ENCODE data around the gene OAS1.

Gene OAS1

DNA sequence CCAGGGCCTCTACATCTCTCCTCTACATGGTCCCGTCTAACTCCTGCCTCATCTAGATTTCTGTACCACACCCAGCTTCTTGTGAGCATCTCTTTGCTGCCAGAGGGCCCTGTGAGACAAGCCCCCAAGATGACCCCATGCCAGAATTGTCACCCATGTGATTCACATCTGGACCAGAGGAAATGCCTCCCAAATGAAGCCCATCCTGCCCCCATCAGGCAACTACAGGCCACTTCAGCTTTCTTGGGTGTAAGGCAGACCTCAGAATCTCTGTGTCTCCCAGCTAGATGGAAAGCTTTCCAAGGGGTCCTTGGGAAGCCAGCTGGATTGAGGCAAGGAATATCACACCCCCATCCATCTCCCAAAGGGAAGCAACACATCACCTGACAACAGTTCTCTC, 22.2 kb downstream of the OAS1 start:
- TF ChIP-seq, protein P1, sequence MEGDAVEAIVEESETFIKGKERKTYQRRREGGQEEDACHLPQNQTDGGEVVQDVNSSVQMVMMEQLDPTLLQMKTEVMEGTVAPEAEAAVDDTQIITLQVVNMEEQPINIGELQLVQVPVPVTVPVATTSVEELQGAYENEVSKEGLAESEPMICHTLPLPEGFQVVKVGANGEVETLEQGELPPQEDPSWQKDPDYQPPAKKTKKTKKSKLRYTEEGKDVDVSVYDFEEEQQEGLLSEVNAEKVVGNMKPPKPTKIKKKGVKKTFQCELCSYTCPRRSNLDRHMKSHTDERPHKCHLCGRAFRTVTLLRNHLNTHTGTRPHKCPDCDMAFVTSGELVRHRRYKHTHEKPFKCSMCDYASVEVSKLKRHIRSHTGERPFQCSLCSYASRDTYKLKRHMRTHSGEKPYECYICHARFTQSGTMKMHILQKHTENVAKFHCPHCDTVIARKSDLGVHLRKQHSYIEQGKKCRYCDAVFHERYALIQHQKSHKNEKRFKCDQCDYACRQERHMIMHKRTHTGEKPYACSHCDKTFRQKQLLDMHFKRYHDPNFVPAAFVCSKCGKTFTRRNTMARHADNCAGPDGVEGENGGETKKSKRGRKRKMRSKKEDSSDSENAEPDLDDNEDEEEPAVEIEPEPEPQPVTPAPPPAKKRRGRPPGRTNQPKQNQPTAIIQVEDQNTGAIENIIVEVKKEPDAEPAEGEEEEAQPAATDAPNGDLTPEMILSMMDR (conservative IDR thresholded peaks at IDR 0.05), result no peak

DNA sequence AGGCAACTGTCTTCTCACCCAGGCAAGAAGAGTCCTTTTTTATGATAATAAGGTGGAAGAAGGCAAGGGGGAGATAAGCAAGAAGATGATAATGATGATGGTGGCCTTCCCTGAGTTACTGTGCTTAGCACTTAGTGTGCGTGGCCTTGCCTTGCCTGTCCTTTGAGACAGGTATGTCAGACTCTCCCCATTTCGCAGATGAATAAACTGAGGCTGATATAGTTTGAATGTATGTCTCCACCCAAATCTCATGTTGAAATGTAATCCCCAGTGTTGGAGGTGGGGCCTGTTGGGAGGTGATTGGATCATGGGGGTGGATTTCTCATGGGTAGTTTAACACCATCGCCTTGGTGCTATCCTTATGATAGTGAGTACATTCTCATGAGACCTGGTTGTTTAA, 23.0 kb downstream of the OAS1 start:
- TF ChIP-seq, protein P1 (conservative IDR thresholded peaks at IDR 0.05), result no peak
- no peak overlapping the region for H3K27ac ChIP-seq

More for the DNA sequence above, 22.2 kb downstream of the OAS1 start:
- no peak overlapping the region; the same call in 1 of the 2 replicates for H3K27ac ChIP-seq

DNA sequence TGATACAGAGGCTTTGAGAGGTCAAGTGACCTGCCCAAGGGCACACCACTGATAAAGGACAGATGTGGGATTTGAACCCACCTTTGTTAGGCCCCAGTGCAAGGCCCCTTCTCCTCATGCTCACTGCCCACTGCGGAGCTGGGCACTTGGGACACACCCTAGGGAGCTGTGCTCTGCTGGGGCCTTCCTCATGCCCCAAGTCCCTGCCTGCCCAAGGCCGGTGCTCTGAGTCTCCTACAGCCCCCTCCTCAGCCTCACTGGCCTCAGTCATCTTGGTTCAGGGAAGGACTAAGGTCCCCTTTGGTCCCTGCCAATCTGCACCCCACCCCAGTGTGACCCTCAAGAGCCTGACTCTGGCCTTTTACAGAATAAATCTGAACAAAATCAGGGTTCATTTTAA, 23.6 kb downstream of the OAS1 start:
- TF ChIP-seq, protein P1 (conservative IDR thresholded peaks at IDR 0.05), result no peak
- peak overlapping the region; percentile 74; the same call in 1 of the 2 replicates for H3K27ac ChIP-seq

DNA sequence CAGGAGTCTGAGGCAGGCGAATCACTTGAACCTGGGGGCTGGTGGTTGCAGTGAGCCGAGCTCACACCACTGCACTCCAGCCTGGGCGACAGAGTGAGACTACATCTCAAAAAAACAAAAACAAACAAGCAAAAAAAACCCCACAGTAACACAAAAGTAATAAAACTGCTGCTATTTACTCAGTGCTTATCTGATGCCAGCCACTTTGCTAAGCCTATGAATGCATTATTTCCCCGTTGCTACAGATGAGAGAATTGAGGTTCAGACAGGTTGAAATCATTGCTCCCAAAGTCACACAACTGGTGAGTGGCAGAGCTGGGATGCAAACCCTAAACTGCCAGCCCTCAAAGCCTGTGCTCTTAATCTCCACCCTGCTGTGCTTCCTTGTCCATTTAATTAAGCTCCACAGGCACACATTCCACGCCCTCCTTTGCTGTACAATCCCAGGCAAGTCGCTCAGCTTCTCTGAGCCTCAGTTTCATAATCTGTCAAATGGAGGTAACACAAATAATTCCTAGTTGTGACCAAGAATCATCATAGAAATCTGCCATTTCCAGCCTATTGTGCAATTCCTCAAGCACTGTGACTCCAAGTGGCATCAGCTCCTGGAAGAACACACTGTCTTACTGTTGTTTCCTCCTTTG, 25.8 kb downstream of the OAS1 start:
- TF ChIP-seq, protein P1 (conservative IDR thresholded peaks at IDR 0.05), result no peak
- peak overlapping the region; percentile 74 for H3K27ac ChIP-seq

DNA sequence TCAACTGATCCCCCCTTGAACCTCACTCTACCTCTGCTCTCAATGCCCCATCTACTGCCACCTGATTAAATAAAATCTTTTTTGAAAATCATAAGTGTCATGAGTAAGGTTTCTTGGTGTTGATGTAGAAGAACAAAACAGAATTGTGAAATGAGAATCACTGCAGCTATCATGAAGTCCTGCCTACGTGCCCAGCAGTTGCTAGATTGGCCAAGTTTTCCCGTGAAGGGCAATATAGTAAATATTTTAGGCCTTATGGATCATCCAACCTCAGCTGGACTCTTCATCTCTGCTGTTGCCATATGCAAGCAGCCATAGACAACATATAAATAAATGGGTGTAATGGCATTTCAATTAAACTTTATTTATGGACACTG, 26.4 kb downstream of the OAS1 start:
- TF ChIP-seq, protein P1 (conservative IDR thresholded peaks at IDR 0.05), result no peak
- H3K27ac ChIP-seq, result peak overlapping the region; percentile 74

DNA sequence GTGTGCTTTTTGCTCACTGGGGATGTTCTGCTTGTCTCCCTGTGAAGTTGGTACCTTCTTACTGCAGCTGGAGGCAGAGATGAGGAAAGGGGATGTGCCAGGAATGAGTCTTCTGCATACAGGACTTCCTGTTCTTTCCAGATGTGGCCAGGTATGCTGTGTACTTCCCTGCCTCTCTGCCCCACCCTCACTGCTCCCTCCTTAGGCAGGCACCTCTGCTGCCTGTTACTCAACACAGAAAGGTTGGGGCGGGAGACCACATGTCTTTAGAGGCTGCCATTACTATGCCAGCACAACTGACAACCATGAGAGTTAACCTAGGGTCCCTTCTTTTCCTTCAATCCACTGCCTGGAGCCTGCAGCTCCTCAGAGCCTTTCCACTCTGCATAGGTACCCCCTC, 29.5 kb downstream of the OAS1 start:
- peak overlapping the region; percentile 87 for H3K27ac ChIP-seq
- TF ChIP-seq, protein P1 (conservative IDR thresholded peaks at IDR 0.05), result no peak

DNA sequence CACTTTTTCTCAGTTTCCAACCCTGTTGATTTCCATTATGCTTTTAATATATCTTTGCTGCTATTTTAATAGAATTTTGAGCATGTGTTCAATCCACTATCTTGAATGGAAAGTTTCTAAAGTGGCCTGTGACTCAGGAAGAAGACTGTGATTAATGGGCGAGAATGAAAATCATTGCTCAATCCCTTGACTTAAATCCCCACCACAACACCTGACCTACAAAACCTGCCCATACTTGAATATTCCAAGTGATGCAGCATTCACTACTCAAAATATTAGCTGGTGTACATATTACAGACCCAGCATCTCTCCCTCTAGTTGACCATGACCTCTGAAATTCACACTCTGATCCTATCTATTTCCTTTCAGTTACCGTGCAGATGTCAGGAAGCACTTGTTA, 30.2 kb downstream of the OAS1 start:
- H3K27ac ChIP-seq, result peak overlapping the region; percentile 87
- TF ChIP-seq, protein P1 (conservative IDR thresholded peaks at IDR 0.05), result no peak

Data from VCaP (cell line).